ENCODE results near the gene CCDC57.

DNA sequence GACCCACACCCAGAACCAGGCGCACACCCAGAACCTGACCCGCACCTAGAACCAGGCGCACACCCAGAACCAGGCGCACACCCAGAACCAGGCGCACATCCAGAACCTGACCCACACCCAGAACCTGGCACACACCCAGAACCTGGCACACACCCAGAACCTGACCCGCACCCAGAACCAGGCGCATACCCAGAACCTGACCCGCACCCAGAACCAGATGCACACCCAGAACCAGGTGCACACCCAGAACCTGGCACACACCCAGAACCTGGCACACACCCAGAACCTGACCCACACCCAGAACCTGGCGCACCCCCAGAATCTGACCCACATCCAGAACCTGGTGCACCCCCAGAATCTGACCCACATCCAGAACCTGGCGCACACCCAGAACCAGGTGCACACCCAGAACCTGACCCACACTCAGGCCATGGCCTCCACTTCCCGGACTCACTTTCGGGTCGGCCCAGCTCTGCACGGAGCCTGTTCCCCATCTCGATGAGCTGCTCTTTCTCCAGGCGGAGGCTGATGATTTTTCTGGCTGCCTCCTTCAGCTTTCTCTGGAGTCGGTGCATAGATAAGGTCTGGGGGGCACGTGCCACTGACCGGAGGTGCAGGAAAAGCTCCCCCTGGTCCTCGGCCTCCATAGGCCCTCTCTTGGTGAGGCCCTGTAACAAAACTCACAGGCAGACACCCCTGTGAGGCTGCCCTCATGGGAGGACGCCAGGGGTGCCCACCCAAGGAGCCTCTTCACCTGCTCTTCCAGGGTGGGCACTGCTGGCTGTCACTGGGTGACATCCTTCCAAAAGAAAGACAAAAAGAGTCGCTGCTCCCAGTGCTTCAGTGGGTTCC lies 61.3 kb downstream of the CCDC57 start:
- TF ChIP-seq CTCF (IDR thresholded peaks at IDR 0.05): no peak
- TF ChIP-seq POLR2A (IDR thresholded peaks at IDR 0.05): no peak

All from esophagus squamous epithelium (tissue), 4 donors.